ENCODE results near the gene RXYLT1.

- TF ChIP-seq IRF1 (CRISPR knock-in tag; IDR thresholded peaks at IDR 0.05), result no peak
- no peak for TF ChIP-seq CTCF (IDR thresholded peaks at IDR 0.05)
- TF ChIP-seq ZSCAN18 (CRISPR knock-in tag; IDR thresholded peaks at IDR 0.05), result no peak
- TF ChIP-seq USF1 (CRISPR knock-in tag; IDR thresholded peaks at IDR 0.05), result no peak
- no peak for TF ChIP-seq ZNF416 (CRISPR knock-in tag; IDR thresholded peaks at IDR 0.05)
Measured at GRCh38 chr12:63766498-63766897, 13.2 kb upstream of the RXYLT1 start.
